HG03565 (cell line): ENCODE measurements around the gene BST1.

Source experiments
- ATAC-seq: cut with Tn5 transposase; IDR thresholded peaks from one replicate; pipeline ENCODE4 v1.9.1; 2021; ENCODE audit warnings: mild to moderate bottlenecking, moderate library complexity; ENCODE audit not compliant: unreplicated experiment

Gene BST1, protein sequence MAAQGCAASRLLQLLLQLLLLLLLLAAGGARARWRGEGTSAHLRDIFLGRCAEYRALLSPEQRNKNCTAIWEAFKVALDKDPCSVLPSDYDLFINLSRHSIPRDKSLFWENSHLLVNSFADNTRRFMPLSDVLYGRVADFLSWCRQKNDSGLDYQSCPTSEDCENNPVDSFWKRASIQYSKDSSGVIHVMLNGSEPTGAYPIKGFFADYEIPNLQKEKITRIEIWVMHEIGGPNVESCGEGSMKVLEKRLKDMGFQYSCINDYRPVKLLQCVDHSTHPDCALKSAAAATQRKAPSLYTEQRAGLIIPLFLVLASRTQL

DNA sequence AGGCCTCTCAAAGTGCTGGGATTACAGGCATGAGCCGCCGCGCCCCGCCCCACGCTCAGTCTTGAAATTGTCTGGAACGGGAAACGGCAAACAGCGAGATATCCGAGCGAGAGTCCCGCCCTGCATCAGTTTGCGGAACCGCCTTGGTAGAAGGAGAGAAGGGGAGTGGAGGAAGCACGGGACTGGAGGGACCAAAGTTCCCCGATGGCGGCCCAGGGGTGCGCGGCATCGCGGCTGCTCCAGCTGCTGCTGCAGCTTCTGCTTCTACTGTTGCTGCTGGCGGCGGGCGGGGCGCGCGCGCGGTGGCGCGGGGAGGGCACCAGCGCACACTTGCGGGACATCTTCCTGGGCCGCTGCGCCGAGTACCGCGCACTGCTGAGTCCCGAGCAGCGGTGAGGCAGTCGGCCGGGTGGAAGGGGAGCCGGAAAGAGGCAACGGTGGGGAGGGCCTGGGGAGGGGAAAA, at the start of gene BST1:
BST1 (plus strand) TSS at position 125 of the 463 bp plus-strand sequence; CDS start at position 205, 80 bp downstream.
- ATAC-seq, result no peak

DNA sequence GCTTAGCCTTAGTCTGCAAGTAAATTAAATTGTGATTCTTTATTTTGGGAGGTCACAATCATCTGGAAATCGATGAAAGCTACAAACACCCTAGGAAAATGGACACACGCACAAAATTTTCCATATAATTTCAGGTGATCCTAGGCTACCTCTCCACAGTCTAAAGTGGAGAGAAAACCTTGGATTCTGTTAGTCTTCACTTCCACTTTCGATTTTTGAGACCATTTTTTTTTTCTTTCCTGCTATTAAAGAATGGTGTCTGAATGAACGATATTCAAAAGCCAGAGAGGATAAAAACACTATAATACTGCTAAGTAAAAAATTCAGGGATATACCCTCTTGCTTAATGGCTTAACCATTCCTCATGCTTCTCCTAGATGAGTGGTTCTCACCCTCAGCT, 49.4 kb upstream of the BST1 start:
- ATAC-seq, result no peak

GRCh38 chr4:15653864-15654592, 48.8 kb upstream of the BST1 start:
- no peak for ATAC-seq

DNA sequence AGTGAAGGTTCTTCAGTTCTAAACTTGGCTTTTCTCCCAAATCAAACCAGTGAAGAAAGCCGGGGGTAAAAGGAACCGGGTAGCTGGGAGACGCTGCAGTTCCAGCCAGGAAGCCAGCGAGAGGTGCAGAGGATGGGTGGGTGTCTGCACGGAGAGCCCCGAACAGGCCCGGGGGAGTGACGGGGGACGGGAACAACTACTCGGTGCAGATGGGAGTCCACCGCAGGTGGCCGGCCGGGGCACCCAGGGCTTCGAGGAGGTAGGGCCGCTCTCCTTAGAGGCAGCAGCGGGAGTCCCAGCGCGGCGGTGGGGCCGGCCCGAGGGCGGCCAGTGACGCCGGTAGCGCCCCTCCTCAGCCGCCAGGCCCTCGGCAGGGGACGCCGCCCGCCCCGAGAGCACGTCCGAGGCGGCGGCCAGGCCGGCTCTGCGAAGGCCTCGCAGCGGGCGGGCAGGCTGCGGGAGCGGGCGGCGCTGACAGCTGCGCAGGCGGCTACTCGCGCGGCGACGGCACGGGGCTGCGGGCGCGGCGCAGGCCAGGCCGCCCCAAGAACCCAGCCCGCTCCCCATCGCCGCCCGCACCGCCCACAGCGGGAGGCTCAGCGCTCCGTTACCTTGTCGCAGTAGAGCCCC, 48.2 kb upstream of the BST1 start:
- peak; percentile 31 for ATAC-seq

- peak; percentile 60 for ATAC-seq
Measured at GRCh38 chr4:15655223-15656037, 47.4 kb upstream of the BST1 start, which contains the start of gene FBXL5. Gene FBXL5, minus strand, starts transcription at chr4:15655357. Its CDS starts 70 bp downstream, at chr4:15655287.

DNA sequence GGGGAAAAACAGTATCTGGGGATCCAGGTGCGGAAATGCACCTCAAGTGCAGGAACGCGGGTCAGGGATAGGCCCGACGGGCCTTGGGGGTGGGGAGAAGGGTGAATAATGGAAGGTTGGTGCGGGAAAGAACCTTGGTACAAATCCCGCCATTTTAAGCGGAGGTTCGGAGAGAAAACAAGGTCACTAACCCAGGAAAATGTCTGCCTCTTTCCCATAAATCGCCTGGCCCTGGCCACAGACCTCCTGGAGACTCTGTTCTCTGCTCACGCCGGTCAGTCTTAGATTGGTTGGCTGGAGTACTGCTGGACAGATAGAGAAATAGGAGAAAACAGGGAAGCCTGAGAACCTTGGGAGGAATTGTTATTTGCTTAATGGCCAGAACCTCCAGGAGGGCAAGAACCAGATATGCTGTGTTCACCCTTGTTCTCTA, 46.8 kb upstream of the BST1 start:
- no peak for ATAC-seq

- ATAC-seq, result no peak
Measured at GRCh38 chr4:15657366-15657765, 45.5 kb upstream of the BST1 start.

DNA sequence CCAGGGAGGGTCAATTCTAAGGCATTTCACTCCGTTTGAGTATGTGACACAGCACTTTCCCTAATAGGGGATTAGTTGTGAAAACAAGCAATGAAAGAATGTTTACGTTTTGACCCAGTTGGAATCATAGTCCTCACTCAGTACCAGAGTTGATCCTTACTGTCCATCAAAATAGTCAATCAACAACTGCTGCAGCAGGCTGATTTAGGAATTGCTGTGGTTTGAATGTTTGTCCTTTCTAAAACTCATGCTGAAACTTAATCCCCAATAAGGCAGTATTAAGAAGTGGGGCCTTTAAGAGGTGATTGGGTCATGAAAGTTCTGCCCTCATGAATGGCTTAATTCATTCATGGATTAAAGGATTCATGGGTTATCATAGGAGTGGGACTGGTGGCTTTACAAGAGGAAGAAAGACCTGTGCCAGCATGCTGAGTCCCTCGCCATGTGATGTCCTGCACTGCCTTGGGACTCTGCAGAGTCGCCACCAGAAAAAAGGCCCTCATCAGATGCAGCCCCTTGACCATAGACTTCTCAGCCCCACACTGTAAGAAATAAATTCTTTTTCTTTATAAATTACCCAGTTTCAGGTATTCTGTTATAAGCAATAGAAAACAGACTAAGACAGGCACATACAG, 44.6 kb upstream of the BST1 start:
- no peak for ATAC-seq

DNA sequence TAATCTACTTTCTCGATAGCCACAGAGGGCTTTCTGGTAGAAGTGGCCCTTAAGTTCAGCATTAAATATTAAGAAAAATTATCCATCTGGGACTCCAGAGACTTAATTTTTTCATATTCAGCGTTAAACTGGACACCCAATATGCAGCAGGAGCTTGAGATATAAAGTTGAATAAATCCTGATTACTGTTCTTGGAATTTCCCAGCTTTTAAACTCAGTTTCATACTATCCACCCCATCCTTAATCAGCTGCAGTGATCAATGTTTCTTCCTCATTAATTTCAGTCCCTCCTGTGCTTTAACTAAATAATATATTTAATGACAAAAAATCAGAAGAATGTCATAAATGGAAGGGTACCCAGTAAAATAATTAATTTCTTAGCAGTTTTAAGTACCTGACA, 44.1 kb upstream of the BST1 start:
- ATAC-seq, result no peak

GRCh38 chr4:15659768-15660570, 42.9 kb upstream of the BST1 start:
- no peak for ATAC-seq

DNA sequence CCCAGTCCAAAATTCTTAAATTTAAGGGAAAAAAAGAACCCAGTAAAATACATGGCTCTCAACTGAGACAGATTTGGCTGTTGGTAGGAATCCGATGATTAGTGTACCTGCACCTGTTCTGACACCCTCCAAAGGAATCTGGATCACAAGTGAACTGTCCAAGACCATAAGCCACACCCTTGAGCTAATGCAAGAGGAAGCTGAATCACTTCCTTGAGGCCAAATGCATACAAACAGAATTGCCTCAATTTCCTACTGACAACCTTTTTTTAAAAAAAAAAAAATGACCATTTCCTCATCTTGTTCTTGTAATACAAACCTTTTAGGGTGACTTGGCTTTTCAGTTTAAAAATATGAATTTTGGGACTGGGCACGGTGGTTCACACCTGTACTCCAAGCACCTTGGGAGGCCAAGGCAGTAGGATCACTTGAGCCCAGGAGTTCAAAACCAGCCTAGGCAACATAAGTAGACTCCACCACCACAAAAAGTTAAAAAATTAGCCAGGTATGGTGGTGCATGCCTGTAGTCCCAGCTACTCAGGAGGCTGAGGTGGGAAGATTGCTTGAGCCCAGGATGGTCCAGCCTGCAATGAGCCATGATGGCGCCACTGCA, 37.0 kb upstream of the BST1 start:
- ATAC-seq, result no peak

- ATAC-seq, result no peak
Measured at GRCh38 chr4:15667006-15667405, 35.9 kb upstream of the BST1 start.

DNA sequence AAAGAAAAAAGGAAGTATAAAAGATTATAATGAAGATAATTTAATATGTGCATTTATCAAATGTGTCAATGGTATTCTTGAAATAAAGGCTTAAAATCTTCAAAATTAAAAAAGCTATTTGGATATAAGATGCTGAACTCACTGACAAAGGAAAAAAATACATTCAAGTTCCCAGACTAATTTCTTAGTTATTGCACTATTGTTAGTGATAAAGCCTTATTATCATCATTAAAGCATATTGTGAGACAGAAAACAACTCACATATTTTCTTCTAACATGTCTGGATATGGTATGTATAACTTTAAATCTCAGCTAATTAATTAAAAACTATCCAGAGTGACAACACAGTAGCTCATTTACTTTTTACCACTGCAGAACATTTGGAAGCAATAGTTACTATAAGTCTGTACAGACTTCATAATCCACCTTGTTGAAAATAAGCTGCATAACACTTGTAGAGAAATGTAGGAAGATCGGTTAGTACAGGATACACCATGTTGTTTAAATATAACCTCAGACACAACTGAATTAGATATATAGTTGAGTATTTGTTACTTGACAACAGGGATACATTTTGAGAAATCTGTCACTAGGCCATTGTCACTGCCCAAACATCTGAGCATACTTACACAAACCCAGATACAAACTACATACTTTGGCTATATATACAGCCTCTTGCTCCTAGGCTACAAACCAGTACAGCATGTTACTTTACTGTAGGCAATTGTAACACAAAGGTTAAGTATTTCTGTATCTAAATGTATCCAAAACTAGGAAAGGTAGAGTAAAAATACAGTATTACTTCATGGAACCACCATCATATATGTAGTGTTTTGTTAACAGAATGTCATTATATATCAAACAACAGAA, 34.1 kb upstream of the BST1 start:
- ATAC-seq, result no peak

DNA sequence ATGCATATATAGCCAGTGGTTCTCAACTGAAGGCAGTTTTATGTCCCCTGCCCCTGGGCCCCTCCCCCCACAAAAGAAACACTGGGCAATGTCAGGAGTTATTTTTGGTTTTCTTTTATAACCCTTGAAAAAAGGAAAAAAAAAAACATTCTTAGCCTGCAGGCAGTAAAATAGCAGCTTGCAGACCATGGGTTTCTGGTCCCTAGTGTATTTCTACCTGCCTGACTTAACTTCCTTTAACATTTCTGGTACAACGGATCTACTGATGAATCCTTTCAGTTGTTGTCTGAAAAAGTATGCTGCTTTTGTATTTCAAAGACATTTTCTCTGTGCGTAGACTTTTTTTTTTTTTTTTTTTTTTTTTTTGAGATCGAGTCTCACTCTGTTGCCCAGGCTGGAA, 32.3 kb upstream of the BST1 start:
- ATAC-seq, result no peak

GRCh38 chr4:15672101-15672500, 30.8 kb upstream of the BST1 start:
- no peak for ATAC-seq

- ATAC-seq, result no peak
Measured at GRCh38 chr4:15673337-15673736, 29.5 kb upstream of the BST1 start.

DNA sequence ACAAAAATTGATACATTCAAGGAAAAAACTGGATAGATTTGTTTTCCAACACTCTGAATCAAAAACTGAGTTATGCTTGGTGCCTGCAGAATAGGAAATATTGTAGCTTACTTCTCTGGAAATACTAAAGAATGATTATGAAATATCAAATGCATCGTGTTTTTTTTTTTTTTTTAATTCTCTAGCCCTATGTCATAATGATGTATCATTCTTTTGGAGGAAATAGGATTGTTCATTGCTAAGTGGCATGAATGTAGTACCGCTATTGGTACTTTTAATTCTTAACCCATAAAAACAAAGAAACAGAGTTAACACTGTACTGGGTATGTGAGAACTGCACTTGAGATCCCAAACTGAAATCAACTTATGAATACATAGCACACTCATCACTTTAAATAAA, 28.8 kb upstream of the BST1 start:
- no peak for ATAC-seq

DNA sequence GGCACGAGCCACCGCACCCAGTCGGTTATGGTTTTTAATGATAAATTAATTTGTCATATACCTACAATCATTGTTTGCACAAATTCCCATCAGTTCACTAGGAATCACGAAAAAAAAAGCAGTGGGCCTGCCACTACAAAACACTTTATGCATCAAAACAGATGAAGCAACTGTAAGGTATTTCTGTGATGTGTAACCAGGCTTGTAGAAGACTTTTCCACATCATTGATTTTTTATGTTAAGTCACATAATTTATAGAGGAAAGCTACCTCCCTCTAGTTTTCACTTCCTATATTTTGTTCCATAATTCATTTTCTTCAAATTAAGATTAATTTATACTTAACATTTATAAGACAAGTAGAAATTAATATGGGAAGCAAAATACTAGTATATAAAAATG, 27.9 kb upstream of the BST1 start:
- no peak for ATAC-seq
